Parathyroid adenoma (tissue), 2 donors: ENCODE results near the gene RPL13A.
"Not testable (repeated sequence)": the region's sequence is repeated elsewhere in the genome, so short reads cannot be mapped to it uniquely, and the experiment has no call there.

Experiments used
- H2AFZ ChIP-seq: fragments of 300-600 bp; sonication (generic); one replicate; pipeline ENCODE4 v1.7.0; 2017; ENCODE audit warnings: antibody characterized with exemption, mild to moderate bottlenecking
- H3K27ac ChIP-seq: fragments of 300-600 bp; sonication (generic); one replicate; pipeline ENCODE4 v1.7.0; 2017
- H3K27me3 ChIP-seq: fragments of 300-600 bp; sonication (generic); one replicate; pipeline ENCODE4 v1.7.0; 2017; ENCODE audit warnings: low read length; ENCODE audit not compliant: control insufficient read depth, insufficient read depth
- H3K36me3 ChIP-seq: fragments of 300-600 bp; sonication (generic); one replicate; pipeline ENCODE4 v1.7.0; 2017; ENCODE audit warnings: low read length; ENCODE audit not compliant: control insufficient read depth, insufficient read depth
- H3K4me1 ChIP-seq: fragments of 300-600 bp; sonication (generic); one replicate; pipeline ENCODE4 v1.7.0; 2017; ENCODE audit warnings: control low read depth
- H3K4me2 ChIP-seq: fragments of 300-600 bp; sonication (generic); one replicate; pipeline ENCODE4 v1.7.0; 2017; ENCODE audit warnings: low read length
- H3K4me3 ChIP-seq: fragments of 300-600 bp; sonication (generic); one replicate; pipeline ENCODE4 v1.7.0; 2017; ENCODE audit warnings: low read depth, low read length
- H3K79me2 ChIP-seq: fragments of 300-600 bp; sonication (generic); one replicate; pipeline ENCODE4 v1.7.0; 2017; ENCODE audit warnings: control low read depth
- H3K9ac ChIP-seq: fragments of 300-600 bp; sonication (generic); one replicate; pipeline ENCODE4 v1.7.0; 2017; ENCODE audit warnings: mild to moderate bottlenecking
- H3K9me3 ChIP-seq: fragments of 300-600 bp; sonication (generic); one replicate; pipeline ENCODE4 v1.7.0; 2017; ENCODE audit warnings: low read length; ENCODE audit not compliant: control insufficient read depth
- TF ChIP-seq, protein P1 (sequence below): fragments of 300-600 bp; sonication (generic); IDR thresholded peaks from one replicate; pipeline ENCODE4 v1.7.0; 2017; ENCODE audit warnings: antibody characterized with exemption, mild to moderate bottlenecking
- donor health status: primary hyperparathyroidism.

RPL13A gene

DNA sequence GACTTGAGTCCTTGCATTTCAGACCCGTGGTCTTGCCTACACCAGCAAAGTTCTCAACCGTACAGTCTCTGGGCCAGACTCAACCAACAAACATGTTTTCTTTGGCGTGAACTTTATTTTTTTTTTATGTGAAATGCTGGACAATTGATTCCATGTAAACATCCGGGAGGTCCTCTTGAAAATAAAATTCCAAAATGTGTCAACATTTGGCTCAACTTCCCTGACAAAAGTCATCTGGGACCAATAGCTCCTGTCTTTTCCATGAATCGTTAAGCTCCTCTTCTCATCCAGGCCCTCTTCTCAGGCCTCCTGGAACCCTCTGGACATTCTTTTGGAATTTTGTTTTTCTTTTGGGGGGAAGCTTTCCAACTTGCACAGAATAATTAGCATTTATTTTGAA lies 31.6 kb upstream of the RPL13A start:
- Histone ChIP-seq H3K36me3 (no peaks in the 10 kb centered on the region), H3K9me3 (no peaks in the 10 kb centered on the region), H2AFZ (no peak overlapping the region), H3K4me2 (no peak overlapping the region), H3K9ac (no peak overlapping the region), H3K4me1 (no peaks in the 10 kb centered on the region), H3K27me3 (no peaks in the 10 kb centered on the region), H3K4me3 (no peak overlapping the region), H3K79me2 (no peaks in the 10 kb centered on the region), H3K27ac (no peak overlapping the region)
- TF ChIP-seq, protein P1, sequence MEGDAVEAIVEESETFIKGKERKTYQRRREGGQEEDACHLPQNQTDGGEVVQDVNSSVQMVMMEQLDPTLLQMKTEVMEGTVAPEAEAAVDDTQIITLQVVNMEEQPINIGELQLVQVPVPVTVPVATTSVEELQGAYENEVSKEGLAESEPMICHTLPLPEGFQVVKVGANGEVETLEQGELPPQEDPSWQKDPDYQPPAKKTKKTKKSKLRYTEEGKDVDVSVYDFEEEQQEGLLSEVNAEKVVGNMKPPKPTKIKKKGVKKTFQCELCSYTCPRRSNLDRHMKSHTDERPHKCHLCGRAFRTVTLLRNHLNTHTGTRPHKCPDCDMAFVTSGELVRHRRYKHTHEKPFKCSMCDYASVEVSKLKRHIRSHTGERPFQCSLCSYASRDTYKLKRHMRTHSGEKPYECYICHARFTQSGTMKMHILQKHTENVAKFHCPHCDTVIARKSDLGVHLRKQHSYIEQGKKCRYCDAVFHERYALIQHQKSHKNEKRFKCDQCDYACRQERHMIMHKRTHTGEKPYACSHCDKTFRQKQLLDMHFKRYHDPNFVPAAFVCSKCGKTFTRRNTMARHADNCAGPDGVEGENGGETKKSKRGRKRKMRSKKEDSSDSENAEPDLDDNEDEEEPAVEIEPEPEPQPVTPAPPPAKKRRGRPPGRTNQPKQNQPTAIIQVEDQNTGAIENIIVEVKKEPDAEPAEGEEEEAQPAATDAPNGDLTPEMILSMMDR: no peak

DNA sequence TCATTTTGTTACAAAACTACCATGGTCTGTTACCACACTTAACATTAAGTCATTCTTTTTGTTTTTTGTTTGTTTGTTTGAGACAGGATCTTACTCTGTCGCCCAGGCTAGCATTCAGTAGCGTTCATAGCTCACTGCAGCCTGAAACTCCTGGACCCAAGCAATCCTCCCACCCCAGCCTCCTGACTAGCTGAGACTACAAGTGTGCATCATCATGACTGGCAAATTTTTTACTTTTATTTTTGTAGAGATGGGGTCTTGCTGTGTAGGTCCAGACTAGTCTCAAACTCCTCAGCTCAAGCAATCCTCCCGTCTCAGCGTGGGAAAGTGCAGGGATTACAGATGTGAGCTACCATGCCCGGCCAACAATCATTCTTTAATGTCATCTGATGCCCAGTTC lies 31.1 kb upstream of the RPL13A start:
- no peaks in the 10 kb centered on the region for H3K4me1 ChIP-seq
- no peak overlapping the region for H3K9ac ChIP-seq
- H3K79me2 ChIP-seq: no peaks in the 10 kb centered on the region
- no peak overlapping the region for H3K4me2 ChIP-seq
- no peaks in the 10 kb centered on the region for H3K9me3 ChIP-seq
- H2AFZ ChIP-seq: no peak overlapping the region
- no peaks in the 10 kb centered on the region for H3K27me3 ChIP-seq
- H3K36me3 ChIP-seq: no peaks in the 10 kb centered on the region
- TF ChIP-seq, protein P1: no peak
- no peak overlapping the region for H3K4me3 ChIP-seq
- peak overlapping the region; percentile 36 for H3K27ac ChIP-seq

DNA sequence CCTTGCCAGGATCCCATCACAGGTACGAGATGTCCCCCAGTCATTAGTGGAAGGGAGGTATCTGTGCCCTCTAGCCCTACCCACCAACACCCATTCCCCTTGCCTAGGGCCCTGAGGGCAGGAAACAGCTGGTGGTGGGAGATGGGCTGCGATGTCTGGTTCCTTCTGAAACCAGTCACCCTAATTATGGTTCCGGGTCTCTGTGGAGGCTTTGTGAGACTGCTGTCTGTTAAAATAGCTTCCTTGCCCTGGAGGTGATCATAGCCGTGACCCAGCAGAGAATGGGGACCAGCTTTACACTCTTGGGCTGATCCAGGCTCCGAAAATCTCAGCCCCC lies 28.9 kb upstream of the RPL13A start:
- H2AFZ ChIP-seq: no peak overlapping the region
- H3K4me3 ChIP-seq: no peak overlapping the region
- H3K79me2 ChIP-seq: no peaks in the 10 kb centered on the region
- H3K9me3 ChIP-seq: no peaks in the 10 kb centered on the region
- no peak overlapping the region for H3K4me2 ChIP-seq
- H3K4me1 ChIP-seq: no peaks in the 10 kb centered on the region
- H3K27me3 ChIP-seq: no peaks in the 10 kb centered on the region
- TF ChIP-seq, protein P1: no peak
- no peak overlapping the region for H3K9ac ChIP-seq
- no peaks in the 10 kb centered on the region for H3K36me3 ChIP-seq
- H3K27ac ChIP-seq: peak overlapping the region; percentile 42

DNA sequence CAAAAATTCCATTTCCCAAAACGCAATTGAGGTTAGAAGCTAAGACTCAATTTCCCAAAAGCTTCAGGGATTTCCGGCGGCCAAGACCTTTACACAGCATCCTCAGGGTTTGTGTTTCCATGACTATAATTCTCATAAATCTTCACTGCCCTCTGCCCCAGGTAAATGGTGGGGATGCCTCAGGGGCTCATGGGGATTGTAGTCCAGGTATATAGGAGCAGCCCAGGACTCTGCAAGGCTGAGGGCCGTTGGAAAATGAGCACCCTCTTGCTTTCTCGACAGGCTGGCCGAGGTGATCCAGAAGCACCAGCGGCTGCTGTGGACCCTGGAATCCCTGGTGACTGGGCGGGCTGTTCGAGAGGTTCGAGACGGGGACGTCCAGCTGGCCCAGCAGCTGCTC lies 28.0 kb upstream of the RPL13A start:
- no peaks in the 10 kb centered on the region for H3K4me1 ChIP-seq
- H3K27me3 ChIP-seq: no peaks in the 10 kb centered on the region
- H3K79me2 ChIP-seq: no peaks in the 10 kb centered on the region
- no peaks in the 10 kb centered on the region for H3K9me3 ChIP-seq
- H3K4me3 ChIP-seq: no peak overlapping the region
- no peaks in the 10 kb centered on the region for H3K36me3 ChIP-seq
- TF ChIP-seq, protein P1: no peak
- no peak overlapping the region for H2AFZ ChIP-seq
- no peak overlapping the region for H3K27ac ChIP-seq
- H3K4me2 ChIP-seq: no peak overlapping the region
- no peak overlapping the region for H3K9ac ChIP-seq

DNA sequence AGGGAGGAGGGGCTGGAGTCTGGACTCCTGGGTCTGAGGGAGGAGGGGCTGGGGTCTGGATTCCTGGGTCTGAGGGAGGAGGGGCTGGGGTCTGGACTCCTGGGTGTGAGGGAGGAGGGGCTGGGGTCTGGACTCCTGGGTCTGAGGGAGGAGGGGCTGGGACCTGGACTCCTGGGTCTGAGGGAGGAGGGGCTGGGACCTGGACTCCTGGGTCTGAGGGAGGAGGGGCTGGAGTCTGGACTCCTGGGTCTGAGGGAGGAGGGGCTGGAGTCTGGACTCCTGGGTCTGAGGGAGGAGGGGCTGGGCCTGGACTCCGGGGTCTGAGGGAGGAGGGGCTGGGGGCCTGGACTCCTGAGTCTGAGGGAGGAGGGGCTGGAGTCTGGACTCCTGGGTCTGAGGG lies 26.3 kb upstream of the RPL13A start:
- H3K4me2 ChIP-seq, H3K4me3 ChIP-seq, H3K27ac ChIP-seq, H3K9me3 ChIP-seq, H3K36me3 ChIP-seq, H3K79me2 ChIP-seq, H3K9ac ChIP-seq, H3K27me3 ChIP-seq, H3K4me1 ChIP-seq, H2AFZ ChIP-seq: not testable (repeated sequence)
